ENCODE results near the gene MCRIP2.

Gene MCRIP2

DNA sequence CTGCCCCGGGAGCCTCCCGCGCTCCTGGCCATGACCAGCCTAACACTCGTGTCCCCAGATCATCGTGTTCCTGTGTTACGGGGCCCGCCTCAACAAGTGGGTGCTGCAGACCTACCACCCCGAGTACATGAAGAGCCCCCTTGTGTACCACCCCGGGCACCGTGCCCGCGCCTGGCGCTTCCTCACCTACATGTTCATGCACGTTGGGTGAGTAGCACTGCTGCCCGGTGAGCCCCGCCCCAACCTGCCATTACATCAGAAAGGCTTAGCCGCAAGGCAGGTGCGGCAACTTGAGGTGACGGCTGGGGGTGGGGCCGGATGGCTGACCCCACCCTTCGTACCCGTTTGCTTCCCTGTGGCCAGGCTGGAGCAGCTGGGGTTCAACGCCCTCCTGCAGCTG, 35.3 kb downstream of the MCRIP2 start:
- DNase-seq (ENCODE audit: low read depth), result no peak
- TF ChIP-seq, protein P1, sequence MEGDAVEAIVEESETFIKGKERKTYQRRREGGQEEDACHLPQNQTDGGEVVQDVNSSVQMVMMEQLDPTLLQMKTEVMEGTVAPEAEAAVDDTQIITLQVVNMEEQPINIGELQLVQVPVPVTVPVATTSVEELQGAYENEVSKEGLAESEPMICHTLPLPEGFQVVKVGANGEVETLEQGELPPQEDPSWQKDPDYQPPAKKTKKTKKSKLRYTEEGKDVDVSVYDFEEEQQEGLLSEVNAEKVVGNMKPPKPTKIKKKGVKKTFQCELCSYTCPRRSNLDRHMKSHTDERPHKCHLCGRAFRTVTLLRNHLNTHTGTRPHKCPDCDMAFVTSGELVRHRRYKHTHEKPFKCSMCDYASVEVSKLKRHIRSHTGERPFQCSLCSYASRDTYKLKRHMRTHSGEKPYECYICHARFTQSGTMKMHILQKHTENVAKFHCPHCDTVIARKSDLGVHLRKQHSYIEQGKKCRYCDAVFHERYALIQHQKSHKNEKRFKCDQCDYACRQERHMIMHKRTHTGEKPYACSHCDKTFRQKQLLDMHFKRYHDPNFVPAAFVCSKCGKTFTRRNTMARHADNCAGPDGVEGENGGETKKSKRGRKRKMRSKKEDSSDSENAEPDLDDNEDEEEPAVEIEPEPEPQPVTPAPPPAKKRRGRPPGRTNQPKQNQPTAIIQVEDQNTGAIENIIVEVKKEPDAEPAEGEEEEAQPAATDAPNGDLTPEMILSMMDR (conservative IDR thresholded peaks at IDR 0.05; ENCODE audit: low read depth, low read length), result no peak
- H3K4me3 ChIP-seq (ENCODE audit: low read length), result no peak overlapping the region

DNA sequence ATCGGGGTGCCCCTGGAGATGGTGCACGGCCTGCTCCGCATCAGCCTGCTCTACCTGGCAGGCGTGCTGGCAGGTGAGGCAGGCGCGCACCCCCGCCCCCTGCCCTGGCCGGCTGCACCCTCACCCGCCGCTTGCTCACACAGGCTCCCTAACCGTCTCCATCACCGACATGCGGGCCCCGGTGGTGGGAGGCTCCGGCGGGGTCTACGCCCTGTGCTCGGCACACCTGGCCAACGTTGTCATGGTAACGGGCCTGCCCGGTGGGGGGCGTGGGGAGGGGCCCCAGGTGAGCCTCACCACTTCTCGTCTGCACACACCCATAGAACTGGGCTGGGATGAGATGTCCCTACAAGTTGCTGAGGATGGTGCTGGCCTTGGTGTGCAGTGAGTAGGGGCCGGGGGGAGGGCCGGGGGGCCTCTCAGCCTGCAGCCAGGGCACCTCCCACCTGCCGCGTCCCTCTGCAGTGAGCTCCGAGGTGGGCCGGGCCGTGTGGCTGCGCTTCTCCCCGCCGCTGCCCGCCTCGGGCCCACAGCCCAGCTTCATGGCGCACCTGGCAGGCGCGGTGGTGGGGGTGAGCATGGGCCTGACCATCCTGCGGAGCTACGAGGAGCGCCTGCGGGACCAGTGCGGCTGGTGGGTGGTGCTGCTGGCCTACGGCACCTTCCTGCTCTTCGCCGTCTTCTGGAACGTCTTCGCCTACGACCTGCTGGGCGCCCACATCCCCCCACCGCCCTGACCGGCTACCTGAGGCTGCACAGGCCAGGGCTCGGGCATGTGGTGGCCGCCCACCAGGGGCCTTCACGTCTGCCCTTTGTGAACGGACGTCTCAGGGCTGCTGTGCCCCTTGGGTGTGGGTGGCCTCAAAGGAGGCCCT, 35.9 kb downstream of the MCRIP2 start:
- DNase-seq (ENCODE audit: low read depth), result no peak
- H3K4me3 ChIP-seq (ENCODE audit: low read length), result no peak overlapping the region
- TF ChIP-seq, protein P1 (conservative IDR thresholded peaks at IDR 0.05; ENCODE audit: low read depth, low read length), result no peak

DNA sequence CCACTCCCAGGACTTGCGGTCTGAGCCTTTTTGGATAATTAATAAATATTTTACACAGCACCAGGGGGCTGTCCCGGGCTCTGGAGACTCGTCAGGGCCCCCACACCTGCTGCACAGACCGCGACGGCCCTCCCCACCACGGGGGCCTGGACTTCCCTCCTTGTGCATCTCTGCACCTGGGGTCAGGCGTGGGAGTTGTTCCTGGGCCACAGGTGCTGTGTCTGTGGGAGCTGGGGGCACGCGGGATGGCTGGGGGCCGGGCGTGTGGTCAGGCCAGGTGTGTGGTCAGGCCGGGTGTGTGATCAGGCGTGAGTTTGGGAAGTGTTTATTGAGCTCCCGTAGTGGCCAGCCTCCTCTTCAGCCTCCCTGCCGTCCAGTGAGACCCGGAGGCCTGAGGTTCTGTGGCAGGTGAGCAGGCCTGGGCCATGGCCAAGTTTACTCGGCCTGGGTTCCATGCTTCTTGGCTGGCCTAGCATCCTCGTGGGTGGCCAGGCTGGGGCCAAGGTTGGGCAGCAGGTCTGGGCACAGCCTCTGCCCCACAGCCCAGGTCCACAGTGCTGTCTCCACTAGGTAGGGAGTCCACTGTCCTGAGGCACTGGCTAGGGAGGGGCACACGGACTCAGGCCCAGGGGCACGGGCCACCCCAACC, 36.7 kb downstream of the MCRIP2 start:
- H3K4me3 ChIP-seq (ENCODE audit: low read length), result no peak overlapping the region
- TF ChIP-seq, protein P1 (conservative IDR thresholded peaks at IDR 0.05; ENCODE audit: low read depth, low read length), result no peak
- DNase-seq (ENCODE audit: low read depth), result no peak

DNA sequence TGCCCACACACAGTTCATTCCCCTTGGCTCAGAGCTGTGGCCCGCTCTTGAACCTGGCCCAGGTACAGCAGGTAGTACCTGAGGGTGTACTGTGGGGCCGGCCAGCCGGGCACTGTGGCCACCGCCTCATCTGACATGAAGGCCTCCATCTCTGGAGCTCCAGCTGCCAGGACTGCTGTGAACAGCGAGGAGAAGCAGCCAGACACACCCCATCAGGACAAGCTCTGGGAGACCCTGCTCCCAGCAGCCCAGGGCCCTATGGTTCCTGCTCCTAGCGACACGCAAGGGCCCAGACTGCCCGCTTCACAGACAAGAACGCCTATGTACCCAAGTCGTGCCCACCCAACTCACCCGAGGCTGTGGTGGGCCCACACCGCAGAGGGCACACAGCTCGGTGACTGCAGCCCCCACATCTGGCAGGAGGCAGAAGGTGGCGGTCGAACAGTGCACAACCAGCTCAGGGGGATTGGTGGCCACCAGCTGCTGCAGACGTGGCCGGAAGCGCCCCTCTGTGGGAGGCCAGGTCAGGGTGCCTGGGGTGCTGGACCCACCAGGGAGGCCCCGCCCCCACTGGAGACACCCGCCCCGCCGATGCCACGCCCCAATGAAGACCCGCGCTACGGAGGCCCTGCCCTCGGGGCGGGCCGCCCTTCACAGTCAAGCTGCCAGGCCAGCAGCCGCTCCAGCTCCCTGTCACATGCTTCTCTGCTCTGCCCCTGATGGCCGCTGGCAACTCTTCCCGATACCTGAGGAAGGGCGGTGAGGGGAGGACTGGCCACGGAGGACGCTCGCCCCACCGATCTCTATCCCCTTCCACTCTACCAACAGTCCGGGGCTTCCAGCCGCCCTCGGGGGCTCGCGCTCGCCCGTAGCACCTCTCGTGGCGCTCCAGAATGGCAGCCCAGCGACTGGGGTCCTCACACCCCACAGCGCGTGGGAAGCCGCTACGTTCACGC, 37.5 kb downstream of the MCRIP2 start:
- no peak for DNase-seq (ENCODE audit: low read depth)
- H3K4me3 ChIP-seq (ENCODE audit: low read length), result peak overlapping the region; percentile 54
- TF ChIP-seq, protein P1 (conservative IDR thresholded peaks at IDR 0.05; ENCODE audit: low read depth, low read length), result no peak

DNA sequence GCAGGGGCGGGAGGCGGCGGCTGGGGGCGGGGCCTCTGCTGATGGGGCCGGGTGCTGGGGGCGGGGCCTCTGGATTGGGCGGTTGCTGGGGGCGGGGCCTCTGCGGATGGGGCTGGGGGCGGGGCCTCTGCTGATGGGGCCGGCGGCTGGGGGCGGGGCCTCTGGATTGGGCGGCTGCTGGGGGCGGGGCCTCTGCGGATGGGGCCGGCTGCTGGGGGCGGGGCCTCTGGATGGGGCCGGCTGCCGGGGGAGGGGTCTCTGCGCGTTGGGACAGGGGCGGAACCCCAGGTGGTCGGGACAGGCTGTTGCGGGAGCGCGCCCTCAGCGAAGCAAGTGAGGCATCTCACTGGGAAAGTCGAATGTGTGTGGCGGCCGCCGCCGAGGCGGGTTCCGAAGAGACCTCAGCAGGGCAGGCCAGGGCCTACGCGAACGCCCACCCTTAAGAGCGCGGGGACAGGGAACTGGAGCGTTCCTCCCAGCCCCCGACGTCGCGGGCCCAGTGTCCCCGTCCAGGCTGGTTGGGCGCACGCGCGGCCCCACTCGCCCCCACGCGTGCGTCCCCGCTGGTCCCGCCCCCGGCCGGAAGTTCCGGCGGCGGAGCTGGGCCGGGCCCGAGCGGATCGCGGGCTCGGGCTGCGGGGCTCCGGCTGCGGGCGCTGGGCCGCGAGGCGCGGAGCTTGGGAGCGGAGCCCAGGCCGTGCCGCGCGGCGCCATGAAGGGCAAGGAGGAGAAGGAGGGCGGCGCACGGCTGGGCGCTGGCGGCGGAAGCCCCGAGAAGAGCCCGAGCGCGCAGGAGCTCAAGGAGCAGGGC, 38.4 kb downstream of the MCRIP2 start, which contains the start of gene STUB1:
Gene STUB1, plus strand, starts transcription at position 597 of the 811 bp plus-strand sequence. Its CDS starts 116 bp downstream, at position 713.
- H3K4me3 ChIP-seq (ENCODE audit: low read length), result peak within 1 kb of the TSS; percentile 73
- TF ChIP-seq, protein P1 (conservative IDR thresholded peaks at IDR 0.05; ENCODE audit: low read depth, low read length), result no peak
- peak; percentile 27 for DNase-seq (ENCODE audit: low read depth)

DNA sequence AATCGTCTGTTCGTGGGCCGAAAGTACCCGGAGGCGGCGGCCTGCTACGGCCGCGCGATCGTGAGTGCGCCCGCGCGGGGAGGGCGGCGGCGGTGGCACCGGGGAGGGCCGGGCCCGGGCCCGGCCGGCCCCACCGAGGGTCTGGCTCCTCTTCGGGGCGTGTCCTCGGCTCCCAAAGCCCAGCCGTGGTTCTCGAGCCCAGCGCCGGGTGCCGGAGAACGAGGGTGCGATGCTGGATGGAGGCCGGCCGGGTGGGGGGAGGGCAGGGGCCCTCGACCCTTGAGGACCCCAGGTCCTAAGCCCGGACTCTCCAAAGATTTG, 39.0 kb downstream of the MCRIP2 start:
- peak overlapping the region; percentile 73 for H3K4me3 ChIP-seq (ENCODE audit: low read length)
- DNase-seq (ENCODE audit: low read depth), result no peak
- TF ChIP-seq, protein P1 (conservative IDR thresholded peaks at IDR 0.05; ENCODE audit: low read depth, low read length), result no peak

Measured in retinal pigment epithelial cell (primary cell).